SW480 (cell line): ENCODE data around the gene GDPGP1.
"Not testable (repeated sequence)": the region's sequence is repeated elsewhere in the genome, so short reads cannot be mapped to it uniquely, and the experiment has no call there.

Experiments used
- DNase-seq: peaks from one replicate; pipeline ENCODE4 v3.0.0-alpha.2; 2016; ENCODE audit warnings: low spot score

The GDPGP1 gene

DNA sequence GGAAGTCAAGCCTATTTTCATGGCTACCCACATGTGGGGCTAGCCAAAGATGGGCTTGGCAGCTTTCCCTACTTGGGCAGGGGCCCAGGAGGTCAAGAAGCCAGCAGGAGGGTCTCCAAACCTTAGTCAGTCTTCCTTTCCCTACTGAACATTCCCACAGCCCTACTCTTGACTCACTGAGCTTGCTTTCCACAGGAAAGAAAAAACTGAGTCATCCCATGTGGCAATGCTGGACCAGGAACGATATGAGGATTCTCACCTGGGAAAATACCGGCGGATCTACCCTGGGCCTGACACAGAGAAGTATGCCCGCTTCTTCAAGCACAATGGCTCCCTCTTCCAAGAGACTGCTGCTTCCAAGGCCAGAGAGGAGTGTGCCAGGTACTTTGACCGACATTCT lies 27.8 kb downstream of the GDPGP1 start:
- no peak for DNase-seq

- DNase-seq, result no peak
These were observed 28.4 kb downstream of the GDPGP1 start for GRCh38 chr15:90262426-90262825.

DNA sequence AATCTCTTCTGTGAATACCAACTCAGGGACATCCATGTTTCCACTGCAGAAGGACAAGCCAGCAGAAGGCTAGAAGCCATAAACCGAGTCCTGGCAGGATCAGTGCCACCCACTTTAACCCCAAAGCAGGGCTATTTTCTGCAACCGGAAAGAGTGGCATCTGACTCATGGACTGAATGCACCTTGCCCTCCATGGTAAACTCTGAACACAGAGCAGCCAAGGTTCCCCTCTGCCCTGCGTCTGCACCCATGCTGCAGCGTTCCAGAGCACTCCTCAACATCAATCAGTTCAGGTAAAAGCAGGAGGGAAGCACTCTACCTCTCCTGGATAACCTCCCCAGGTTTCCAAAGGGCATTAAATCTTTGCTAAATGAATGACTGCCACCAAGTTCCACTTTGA lies 30.7 kb downstream of the GDPGP1 start:
- DNase-seq, result peak; percentile 62

GRCh38 chr15:90265271-90266060 lies 31.5 kb downstream of the GDPGP1 start, which contains the start of gene NGRN:
TSS of gene NGRN (plus strand) at chr15:90265672. CDS start at chr15:90265713, 41 bp downstream.
- peak; percentile 90 for DNase-seq

DNA sequence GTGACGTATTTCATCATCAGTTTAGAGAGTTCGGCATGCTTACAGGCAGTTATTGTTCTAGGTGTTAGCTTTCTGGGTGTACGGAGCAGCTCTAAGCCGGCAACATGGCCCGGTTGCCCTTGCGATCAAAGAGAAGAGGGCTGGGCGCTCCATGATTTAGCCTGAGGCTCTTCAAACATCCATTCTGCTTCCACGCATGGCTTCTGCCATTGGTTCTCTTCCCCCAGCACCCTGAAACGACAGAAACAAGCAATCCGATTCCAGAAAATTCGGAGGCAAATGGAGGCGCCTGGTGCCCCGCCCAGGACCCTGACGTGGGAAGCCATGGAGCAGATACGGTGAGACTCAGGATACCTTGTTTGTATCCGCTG lies 32.0 kb downstream of the GDPGP1 start:
- DNase-seq, result no peak

DNA sequence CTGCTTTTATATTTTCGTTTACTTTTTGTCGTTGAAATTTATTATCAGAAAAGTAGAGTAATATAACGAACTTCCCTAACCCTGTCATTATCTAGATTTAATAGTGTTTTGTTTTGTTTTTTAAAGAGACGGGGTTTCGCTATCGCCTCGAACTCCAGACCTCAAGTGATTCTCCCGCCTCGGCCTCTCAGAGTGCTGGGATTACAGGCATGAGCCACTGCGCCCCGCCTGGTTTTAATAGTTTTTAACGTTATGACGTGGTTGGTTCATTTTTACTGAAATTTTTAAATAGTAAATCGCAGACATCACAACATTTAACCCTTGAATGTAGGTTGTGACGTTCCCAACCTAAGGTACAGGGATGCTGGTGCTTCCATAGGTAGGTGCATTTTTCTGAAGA lies 32.5 kb downstream of the GDPGP1 start:
- DNase-seq, result no peak

DNA sequence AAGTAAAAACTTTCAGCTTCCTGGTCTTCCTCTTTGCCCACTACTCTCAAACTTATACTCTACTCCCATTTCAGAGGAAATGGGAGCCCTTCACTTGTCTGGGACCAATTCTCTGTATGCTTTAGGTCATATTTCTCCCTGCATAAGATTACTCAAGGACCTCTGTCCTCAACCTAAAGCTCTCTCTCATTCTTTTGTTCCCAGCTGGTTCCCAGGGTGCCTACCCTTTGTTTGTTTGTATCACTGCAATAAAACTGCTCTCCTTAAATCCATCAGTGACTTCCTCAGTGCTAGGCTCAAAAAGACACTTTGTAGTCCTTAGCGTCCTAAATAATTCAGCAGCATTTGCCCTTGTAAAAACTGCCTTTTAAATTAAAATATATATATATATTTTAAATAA lies 34.4 kb downstream of the GDPGP1 start:
- no peak for DNase-seq

DNA sequence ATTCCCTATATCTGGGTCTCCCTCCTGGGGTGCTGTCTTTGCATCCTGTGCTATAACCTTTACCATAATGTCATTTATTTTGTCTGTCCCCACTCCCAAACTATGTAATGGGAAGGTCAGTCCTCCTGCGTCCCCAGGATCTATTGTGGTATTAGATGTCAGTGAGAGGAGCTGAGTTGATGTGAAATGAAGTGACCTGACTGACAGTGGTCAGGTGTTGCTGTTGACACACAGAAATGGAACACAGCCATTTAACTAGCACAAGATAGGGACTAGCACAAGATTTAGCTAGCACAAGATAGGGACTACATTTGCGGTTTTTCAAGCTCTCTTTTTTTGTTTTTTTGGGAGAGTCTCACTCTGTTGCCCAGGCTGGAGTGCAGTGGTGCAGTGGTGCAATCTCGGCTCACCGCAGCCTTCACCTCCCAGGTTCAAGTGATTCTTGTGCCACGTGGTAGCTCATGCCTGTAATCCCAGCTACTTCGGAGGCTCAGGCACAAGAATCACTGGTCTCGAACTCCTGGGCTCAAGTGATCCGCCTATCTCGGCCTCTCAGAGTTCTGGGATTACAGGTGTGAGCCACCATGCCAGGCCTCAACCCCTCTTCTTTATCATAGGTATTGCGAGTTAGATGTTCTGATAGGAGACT lies 36.6 kb downstream of the GDPGP1 start:
- DNase-seq, result no peak

DNA sequence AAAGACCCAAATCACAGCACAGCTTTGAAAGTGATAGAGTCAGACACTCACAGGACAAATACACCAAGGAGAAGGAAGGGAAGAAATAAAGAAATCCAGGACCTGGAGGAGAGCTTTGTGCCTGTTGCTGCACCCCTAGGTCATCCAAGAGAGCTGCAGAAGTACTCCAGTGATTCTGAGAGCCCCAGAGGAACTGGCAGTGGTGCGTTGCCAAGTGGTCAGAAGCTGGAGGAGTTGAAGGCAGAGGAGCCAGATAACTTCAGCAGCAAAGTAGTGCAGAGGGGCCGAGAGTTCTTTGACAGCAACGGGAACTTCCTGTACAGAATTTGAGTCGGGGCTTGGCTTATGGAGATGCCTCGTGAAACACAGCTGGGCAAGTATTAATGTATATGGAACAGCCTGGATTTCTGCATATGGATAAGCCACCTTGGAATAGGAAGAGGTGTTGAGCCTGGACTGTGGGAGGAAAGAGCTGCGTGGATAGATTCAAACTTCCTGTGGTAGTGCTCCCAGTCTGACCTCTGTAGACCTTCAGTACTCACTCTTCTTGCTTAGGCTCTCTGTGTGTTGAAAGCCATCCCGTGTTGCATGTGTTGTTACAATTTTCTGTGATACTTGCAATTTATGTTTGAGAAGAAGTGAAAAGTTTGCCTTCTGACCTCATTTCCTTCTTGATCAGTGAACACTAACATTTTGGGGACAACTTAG lies 37.6 kb downstream of the GDPGP1 start:
- DNase-seq, result no peak

GRCh38 chr15:90278467-90278866 lies 44.5 kb downstream of the GDPGP1 start:
- not testable (repeated sequence) for DNase-seq

DNA sequence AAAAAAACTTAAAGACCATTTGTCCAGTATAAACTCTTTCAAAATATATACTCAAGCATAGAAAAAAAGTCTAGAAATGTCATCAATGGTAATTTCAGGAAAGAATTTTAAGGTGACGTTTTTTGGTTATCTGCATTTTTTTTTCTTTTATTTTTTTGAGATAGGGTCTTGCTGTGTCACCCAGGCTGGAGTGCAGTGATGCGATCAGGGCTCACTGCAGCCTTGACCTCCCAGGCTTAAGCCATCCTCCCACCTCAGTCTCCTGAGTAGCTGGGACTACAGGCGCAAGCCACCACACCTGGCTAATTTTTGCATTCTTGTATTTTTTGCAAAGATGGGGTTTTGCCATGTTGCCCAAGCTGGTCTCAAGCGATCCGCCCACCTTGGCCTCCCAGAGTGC lies 46.7 kb downstream of the GDPGP1 start:
- DNase-seq, result not testable (repeated sequence)

GRCh38 chr15:90281637-90282036 lies 47.6 kb downstream of the GDPGP1 start:
- DNase-seq, result not testable (repeated sequence)

GRCh38 chr15:90286678-90287077 lies 52.7 kb downstream of the GDPGP1 start:
- peak; percentile 34 for DNase-seq

- DNase-seq, result no peak
These were observed 53.1 kb downstream of the GDPGP1 start for GRCh38 chr15:90287101-90287500.

DNA sequence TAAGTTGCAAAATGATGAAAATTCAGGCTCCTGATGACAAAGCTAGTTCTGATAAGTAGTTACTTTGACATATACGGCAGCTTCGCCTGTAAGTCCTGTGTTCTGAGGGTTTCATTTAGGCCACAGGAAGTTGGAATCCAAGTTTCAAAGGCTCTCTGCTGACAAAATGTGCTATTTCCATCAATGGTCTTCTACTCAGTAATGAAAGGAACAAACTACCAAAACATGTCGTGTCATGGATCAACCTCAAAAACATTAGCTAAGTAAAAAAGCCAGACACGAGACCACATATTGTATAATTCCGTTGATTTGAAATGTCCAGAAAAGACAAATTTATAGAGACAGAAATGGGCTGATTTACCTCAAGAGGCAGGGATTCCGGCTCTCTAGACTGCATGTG lies 53.9 kb downstream of the GDPGP1 start:
- DNase-seq, result no peak

DNA sequence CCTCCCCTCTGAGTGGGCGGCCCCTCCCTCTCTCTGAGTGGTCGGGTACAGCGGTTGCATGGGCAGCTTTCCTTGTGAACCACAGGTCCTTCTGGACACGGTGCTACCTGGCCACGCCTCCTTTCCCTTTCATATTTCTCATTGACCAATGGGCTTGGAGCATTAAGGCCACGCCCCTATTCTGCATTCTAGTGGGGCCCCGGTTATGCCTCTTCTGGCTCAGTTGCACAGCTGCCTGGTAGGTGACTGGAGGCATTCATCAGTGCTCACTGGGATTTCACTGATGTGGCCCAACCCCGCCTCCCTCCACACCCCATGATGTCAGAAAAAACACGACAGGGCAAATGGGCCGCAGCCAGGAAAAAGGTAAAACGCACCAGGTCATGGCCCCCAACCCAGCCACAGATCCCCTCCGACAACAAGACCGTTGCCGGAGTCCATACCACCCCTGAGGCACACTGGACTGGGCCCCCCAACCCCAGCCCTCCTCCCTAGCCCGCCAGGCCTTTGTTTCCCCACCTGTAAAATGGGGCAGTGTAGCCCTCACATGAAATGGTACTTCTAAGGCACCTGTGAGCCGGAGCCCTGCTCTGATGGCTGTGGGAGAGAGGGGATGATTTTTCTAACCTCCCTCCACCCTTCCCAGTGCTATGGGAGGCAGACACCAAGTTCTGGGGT lies 57.8 kb downstream of the GDPGP1 start:
- DNase-seq, result peak; percentile 84

DNA sequence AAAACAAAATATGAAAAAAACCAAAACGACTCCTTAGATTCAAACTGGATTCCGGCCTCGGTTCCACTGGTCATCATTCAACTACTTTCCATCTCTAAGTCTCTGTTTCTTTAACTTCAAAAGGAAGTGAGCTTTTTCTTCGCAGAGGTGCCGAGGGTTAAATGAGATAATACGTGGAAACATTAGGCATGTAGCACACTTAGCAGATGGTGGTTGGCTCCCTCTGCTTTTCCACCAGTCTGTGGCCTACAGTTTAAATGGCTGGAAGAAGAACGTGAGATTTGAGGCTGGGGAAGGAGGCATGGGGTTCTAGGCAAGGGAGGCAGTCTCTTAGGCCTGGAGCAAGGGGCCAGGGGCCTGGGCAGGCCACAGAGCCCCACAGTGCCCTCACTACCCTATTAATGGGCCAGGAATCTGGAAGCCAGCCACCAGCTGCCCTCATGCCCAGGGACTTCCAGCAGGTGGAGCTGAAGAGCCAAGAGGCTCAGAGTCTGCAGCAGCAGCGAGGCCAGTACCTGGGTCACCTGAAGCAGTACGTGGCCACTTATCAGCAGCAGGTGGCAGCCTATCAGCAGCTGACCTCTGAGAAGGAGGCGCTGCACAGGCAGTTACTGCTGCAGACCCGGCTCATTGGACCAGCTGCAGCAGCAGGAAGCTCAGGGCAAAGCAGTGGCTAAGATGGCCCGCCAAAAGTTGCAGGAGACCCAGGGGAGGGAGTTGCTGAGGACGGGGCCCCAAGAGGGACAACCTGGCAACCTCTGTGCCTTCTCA lies 59.2 kb downstream of the GDPGP1 start:
- peak; percentile 91 for DNase-seq

DNA sequence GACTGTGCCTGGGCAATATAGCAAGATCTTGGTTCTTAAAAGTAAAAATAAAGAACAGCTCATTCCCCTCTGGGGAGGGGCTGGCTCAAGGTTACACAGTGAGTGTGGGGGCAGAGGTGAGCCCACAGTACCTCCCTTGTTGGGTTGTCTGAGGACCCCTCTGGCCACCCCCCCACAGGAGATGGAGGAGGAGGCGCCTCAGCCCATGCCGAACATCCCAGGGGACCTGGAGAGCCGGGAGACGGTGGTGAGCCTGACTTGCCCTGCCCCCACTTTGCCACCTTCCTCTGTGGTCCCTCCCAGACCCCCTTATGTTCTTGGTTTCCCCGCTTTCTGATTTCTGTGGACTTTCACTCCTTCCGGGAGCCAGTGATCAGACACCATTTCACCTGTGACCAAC lies 60.1 kb downstream of the GDPGP1 start:
- no peak for DNase-seq

DNA sequence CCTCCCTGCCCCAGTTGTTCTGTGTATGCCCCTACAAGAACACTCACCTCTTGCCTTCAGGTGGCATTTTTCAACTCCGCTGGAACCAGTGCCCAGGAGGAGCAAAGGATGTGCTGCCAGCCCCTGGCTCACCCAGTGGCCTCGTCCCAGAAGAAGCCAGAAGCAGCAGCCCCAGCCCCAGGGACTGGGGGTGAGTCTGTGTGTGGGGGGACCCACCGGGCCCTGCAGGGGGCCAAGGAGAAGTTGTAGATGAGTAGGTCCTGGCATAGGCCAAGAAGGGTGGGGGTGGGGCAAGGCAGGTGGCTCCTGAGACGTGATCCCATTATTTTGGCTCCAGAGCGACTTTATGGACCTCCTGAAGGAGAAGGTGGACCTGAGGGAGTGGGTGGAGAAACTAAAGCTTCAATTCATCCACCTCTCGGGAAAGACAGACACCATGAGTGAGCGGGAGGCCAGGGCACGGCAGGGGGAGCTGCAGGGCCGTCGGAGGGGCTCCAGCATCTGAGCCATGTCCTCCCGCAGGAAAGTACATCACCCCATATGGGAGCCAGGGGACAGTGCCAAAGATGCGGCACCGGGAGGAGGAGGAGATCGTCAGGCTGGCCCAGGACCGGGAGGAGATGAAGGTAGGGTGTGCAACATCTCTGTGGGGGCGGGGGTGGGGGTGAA lies 60.7 kb downstream of the GDPGP1 start:
- DNase-seq, result no peak

DNA sequence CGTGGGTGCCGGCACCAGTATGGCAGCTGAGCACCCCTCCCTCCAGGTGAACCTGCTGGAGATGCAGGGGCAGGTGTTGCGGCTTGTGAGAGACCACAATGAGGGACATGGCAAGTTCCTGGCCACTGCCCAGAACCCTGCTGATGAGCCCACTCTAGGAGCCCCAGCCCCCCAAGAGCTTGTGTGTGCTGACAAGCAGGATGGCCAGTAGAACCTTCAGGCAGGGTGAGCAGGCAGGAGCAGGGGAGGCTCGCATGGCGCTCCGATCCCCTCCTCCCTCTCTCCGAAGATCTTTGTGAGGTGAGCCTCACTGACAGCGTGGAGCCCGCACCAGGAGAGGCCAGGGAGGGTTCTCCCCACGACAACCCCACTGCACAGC lies 61.2 kb downstream of the GDPGP1 start:
- no peak for DNase-seq
